Epithelial cell of esophagus (primary cell): ENCODE data around the gene MYBBP1A.

Experiments
- DNase-seq: peaks from one replicate; pipeline ENCODE4 v3.0.0; 2010; ENCODE audit warnings: low read depth
- H3K4me3 ChIP-seq: 2 replicates; pipeline ENCODE4 v1.5.1; 2011; ENCODE audit warnings: mild to moderate bottlenecking, low read length, control low read depth
- CTCF ChIP-seq: IDR thresholded peaks from 2 replicates; pipeline ENCODE4 v1.5.1; 2011; ENCODE audit warnings: low read depth, mild to moderate bottlenecking, low read length, control low read depth, inconsistent platforms; ENCODE audit not compliant: insufficient read depth; ENCODE audit errors: missing control alignments

The MYBBP1A gene

GRCh38 chr17:4520060-4520893 is 34.9 kb downstream of the MYBBP1A start:
- TF ChIP-seq CTCF = no peak
- DNase-seq = no peak
- no peak overlapping the region for H3K4me3 ChIP-seq

GRCh38 chr17:4519361-4519788 is 35.8 kb downstream of the MYBBP1A start:
- DNase-seq = no peak

GRCh38 chr17:4518901-4519300 is 36.3 kb downstream of the MYBBP1A start:
- DNase-seq = no peak
- no peak overlapping the region for H3K4me3 ChIP-seq
- no peak for TF ChIP-seq CTCF

More at GRCh38 chr17:4519361-4519788, 35.8 kb downstream of the MYBBP1A start:
- no peak overlapping the region for H3K4me3 ChIP-seq
- TF ChIP-seq CTCF = no peak

GRCh38 chr17:4516735-4517134 is 38.4 kb downstream of the MYBBP1A start:
- no peak for DNase-seq
- TF ChIP-seq CTCF = no peak

GRCh38 chr17:4515501-4515900 is 39.7 kb downstream of the MYBBP1A start:
- no peak for TF ChIP-seq CTCF
- H3K4me3 ChIP-seq = no peak overlapping the region
- DNase-seq = no peak

More at GRCh38 chr17:4516735-4517134, 38.4 kb downstream of the MYBBP1A start:
- H3K4me3 ChIP-seq = no peak overlapping the region

- DNase-seq = no peak
- H3K4me3 ChIP-seq = no peak overlapping the region
- no peak for TF ChIP-seq CTCF
These were observed 40.4 kb downstream of the MYBBP1A start for GRCh38 chr17:4514779-4515178.

- TF ChIP-seq CTCF = no peak
- peak; percentile 62 for DNase-seq
- H3K4me3 ChIP-seq = no peak overlapping the region
These were observed 41.0 kb downstream of the MYBBP1A start for GRCh38 chr17:4514206-4514605.
